Muscle layer of colon (tissue), 2 donors: ENCODE data around the gene KRTAP4-12.
"Not testable (repeated sequence)": the region's sequence is repeated elsewhere in the genome, so short reads cannot be mapped to it uniquely, and the experiment has no call there.

ENCODE experiments used
- H3K27ac ChIP-seq: one replicate; pipeline ENCODE4 v1.7.0; 2013; ENCODE audit warnings: low read depth, mild to moderate bottlenecking, low read length, moderate library complexity
- H3K27me3 ChIP-seq, 2 donors: one replicate each; pipeline ENCODE4 v1.7.0; 2013; ENCODE audit warnings: low read length in 2 of 2, mild to moderate bottlenecking in 2 of 2; ENCODE audit not compliant: insufficient read depth in 2 of 2, control insufficient read depth in 1 of 2
- H3K36me3 ChIP-seq: one replicate; pipeline ENCODE4 v1.7.0; 2013; ENCODE audit warnings: mild to moderate bottlenecking, low read length; ENCODE audit not compliant: insufficient read depth
- H3K4me1 ChIP-seq: one replicate; pipeline ENCODE4 v1.7.0; 2013; ENCODE audit warnings: mild to moderate bottlenecking, low read length; ENCODE audit not compliant: insufficient read depth
- H3K4me3 ChIP-seq, 2 donors: one replicate each; pipeline ENCODE4 v1.7.0; 2013; ENCODE audit warnings: low read length in 2 of 2, low read depth in 1 of 2, mild to moderate bottlenecking in 1 of 2, moderate library complexity in 1 of 2
- H3K9ac ChIP-seq: one replicate; pipeline ENCODE4 v1.7.0; 2013; ENCODE audit warnings: low read length
- H3K9me3 ChIP-seq: one replicate; pipeline ENCODE4 v1.7.0; 2013; ENCODE audit warnings: mild to moderate bottlenecking, low read length
- donor health status: abdominal sarcoma.
- donor health status: Adenocarcinoma of cecum.

The KRTAP4-12 gene

GRCh38 chr17:41147531-41148204 is 23.7 kb upstream of the KRTAP4-12 start:
- H3K27ac ChIP-seq = no peak overlapping the region
- no peaks in the 10 kb centered on the region for H3K9me3 ChIP-seq
- no peaks in the 10 kb centered on the region for H3K4me1 ChIP-seq
- no peaks in the 10 kb centered on the region for H3K27me3 ChIP-seq
- no peak overlapping the region for H3K9ac ChIP-seq
- no peaks in the 10 kb centered on the region for H3K36me3 ChIP-seq
- H3K4me3 ChIP-seq = no peak overlapping the region

GRCh38 chr17:41145261-41145660 is 21.3 kb upstream of the KRTAP4-12 start:
- no peaks in the 10 kb centered on the region for H3K9me3 ChIP-seq
- no peaks in the 10 kb centered on the region for H3K36me3 ChIP-seq
- no peaks in the 10 kb centered on the region for H3K27me3 ChIP-seq
- no peak overlapping the region for H3K27ac ChIP-seq
- H3K9ac ChIP-seq = no peak overlapping the region
- H3K4me1 ChIP-seq = no peaks in the 10 kb centered on the region
- no peak overlapping the region for H3K4me3 ChIP-seq

- no peak overlapping the region for H3K9ac ChIP-seq
- no peaks in the 10 kb centered on the region for H3K36me3 ChIP-seq
- H3K4me3 ChIP-seq = no peak overlapping the region
- H3K27me3 ChIP-seq = no peaks in the 10 kb centered on the region
- H3K27ac ChIP-seq = no peak overlapping the region
- no peaks in the 10 kb centered on the region for H3K9me3 ChIP-seq
- H3K4me1 ChIP-seq = no peaks in the 10 kb centered on the region
These were observed 20.9 kb upstream of the KRTAP4-12 start for GRCh38 chr17:41144846-41145245.

GRCh38 chr17:41141361-41141760 is 17.4 kb upstream of the KRTAP4-12 start:
- Histone ChIP-seq H3K27ac (no peak overlapping the region), H3K4me3 (no peak overlapping the region), H3K27me3 (no peaks in the 10 kb centered on the region), H3K4me1 (no peaks in the 10 kb centered on the region), H3K9ac (no peak overlapping the region), H3K36me3 (no peaks in the 10 kb centered on the region), H3K9me3 (no peaks in the 10 kb centered on the region)

- Histone ChIP-seq H3K27me3 (no peaks in the 10 kb centered on the region), H3K9me3 (no peaks in the 10 kb centered on the region), H3K4me1 (no peaks in the 10 kb centered on the region), H3K36me3 (no peaks in the 10 kb centered on the region), H3K9ac (no peak within 1 kb of the TSS), H3K4me3 (no peak within 1 kb of the TSS), H3K27ac (no peak within 1 kb of the TSS)
These were observed 16.6 kb upstream of the KRTAP4-12 start, which contains the start of gene KRTAP4-6 for GRCh38 chr17:41140360-41141131. TSS of gene KRTAP4-6 (minus strand) at chr17:41140544. CDS start at chr17:41140487, 57 bp downstream.

GRCh38 chr17:41139865-41140264 is 15.9 kb upstream of the KRTAP4-12 start:
- not testable (repeated sequence) for H3K27ac ChIP-seq, H3K36me3 ChIP-seq, H3K9me3 ChIP-seq, H3K9ac ChIP-seq, H3K4me1 ChIP-seq, H3K27me3 ChIP-seq, H3K4me3 ChIP-seq

GRCh38 chr17:41133880-41134735 is 10.1 kb upstream of the KRTAP4-12 start:
- no peaks in the 10 kb centered on the region for H3K27me3 ChIP-seq
- H3K27ac ChIP-seq = no peak overlapping the region
- H3K4me3 ChIP-seq = no peak overlapping the region
- H3K9me3 ChIP-seq = no peaks in the 10 kb centered on the region
- no peak overlapping the region for H3K9ac ChIP-seq
- no peaks in the 10 kb centered on the region for H3K4me1 ChIP-seq
- H3K36me3 ChIP-seq = no peaks in the 10 kb centered on the region

- no peak overlapping the region for H3K9ac ChIP-seq
- no peak overlapping the region for H3K4me3 ChIP-seq
- H3K27ac ChIP-seq = no peak overlapping the region
- no peaks in the 10 kb centered on the region for H3K9me3 ChIP-seq
- no peaks in the 10 kb centered on the region for H3K4me1 ChIP-seq
- no peaks in the 10 kb centered on the region for H3K27me3 ChIP-seq
- H3K36me3 ChIP-seq = no peaks in the 10 kb centered on the region
These were observed 8.0 kb upstream of the KRTAP4-12 start for GRCh38 chr17:41131979-41132378.

GRCh38 chr17:41127371-41127770 is 3.4 kb upstream of the KRTAP4-12 start:
- Histone ChIP-seq H3K9ac (no peak overlapping the region), H3K27me3 (no peaks in the 10 kb centered on the region), H3K4me1 (no peaks in the 10 kb centered on the region), H3K4me3 (no peak overlapping the region), H3K36me3 (no peaks in the 10 kb centered on the region), H3K9me3 (no peaks in the 10 kb centered on the region), H3K27ac (no peak overlapping the region)

- H3K9me3 ChIP-seq = no peaks in the 10 kb centered on the region
- H3K36me3 ChIP-seq = no peaks in the 10 kb centered on the region
- no peak overlapping the region for H3K9ac ChIP-seq
- H3K4me3 ChIP-seq = no peak overlapping the region
- no peaks in the 10 kb centered on the region for H3K4me1 ChIP-seq
- H3K27me3 ChIP-seq = no peaks in the 10 kb centered on the region
- H3K27ac ChIP-seq = no peak overlapping the region
These were observed 2.4 kb upstream of the KRTAP4-12 start for GRCh38 chr17:41126412-41126811.

- no peak overlapping the region for H3K9ac ChIP-seq
- H3K36me3 ChIP-seq = no peaks in the 10 kb centered on the region
- H3K27ac ChIP-seq = no peak overlapping the region
- H3K9me3 ChIP-seq = no peaks in the 10 kb centered on the region
- no peaks in the 10 kb centered on the region for H3K4me1 ChIP-seq
- H3K4me3 ChIP-seq = no peak overlapping the region
- no peaks in the 10 kb centered on the region for H3K27me3 ChIP-seq
These were observed 1.1 kb upstream of the KRTAP4-12 start for GRCh38 chr17:41125064-41125463.
